ENCODE data around the gene ZNF845.
"Not testable (repeated sequence)": the region's sequence is repeated elsewhere in the genome, so short reads cannot be mapped to it uniquely, and the experiment has no call there.

The ZNF845 gene

GRCh38 chr19:53381376-53381775 is 47.8 kb downstream of the ZNF845 start:
- DNase-seq (ENCODE audit: low read depth, low spot score): no peak

GRCh38 chr19:53388168-53388567 is 54.6 kb downstream of the ZNF845 start:
- no peak for DNase-seq (ENCODE audit: low read depth, low spot score)

- DNase-seq (ENCODE audit: low read depth, low spot score): no peak
Observed at GRCh38 chr19:53388904-53389303, 55.4 kb downstream of the ZNF845 start.

- DNase-seq (ENCODE audit: low read depth, low spot score): no peak
Observed at GRCh38 chr19:53389571-53389970, 56.0 kb downstream of the ZNF845 start.

GRCh38 chr19:53389978-53390377 is 56.4 kb downstream of the ZNF845 start:
- no peak for DNase-seq (ENCODE audit: low read depth, low spot score)

- DNase-seq (ENCODE audit: low read depth, low spot score): no peak
Observed at GRCh38 chr19:53394522-53394973, 61.0 kb downstream of the ZNF845 start.

- DNase-seq (ENCODE audit: low read depth, low spot score): peak; percentile 76
Observed at GRCh38 chr19:53394974-53395839, 61.7 kb downstream of the ZNF845 start, which contains the start of gene ZNF765. ZNF765 (plus strand) TSS chr19:53395149; CDS start chr19:53398016, 2,867 bp downstream.

- not testable (repeated sequence) for DNase-seq (ENCODE audit: low read depth, low spot score)
Observed at GRCh38 chr19:53395840-53396524, 62.4 kb downstream of the ZNF845 start.

- DNase-seq (ENCODE audit: low read depth, low spot score): no peak
Observed at GRCh38 chr19:53396525-53396868, 62.9 kb downstream of the ZNF845 start.

GRCh38 chr19:53397918-53398317 is 64.4 kb downstream of the ZNF845 start:
- not testable (repeated sequence) for DNase-seq (ENCODE audit: low read depth, low spot score)
